SJCRH30 (cell line): ENCODE data around the gene UBAC2. TPM values are rescaled to one million over a fixed set of nuclear protein-coding genes. Genes with fewer than 3 reads are reported as not detected.
A peak's percentile ranks its signal among the peaks of the same experiment; 100 is the strongest.

Experiments
- DNase-seq, 2 experiments: peaks; one replicate each; pipeline ENCODE4 v3.0.0-alpha.2; 2015 to 2020
- H3K27ac ChIP-seq: fragments of 250-450 bp; sonication (Bioruptor Pico); 2 replicates; pipeline ENCODE4 v1.5.1; 2020; ENCODE audit warnings: mild to moderate bottlenecking, moderate library complexity
- H3K27me3 ChIP-seq: fragments of 250-450 bp; sonication (Bioruptor Pico); 2 replicates; pipeline ENCODE4 v1.5.1; 2020; ENCODE audit warnings: mild to moderate bottlenecking, moderate library complexity
- H3K36me3 ChIP-seq: fragments of 250-450 bp; sonication (Bioruptor Pico); 2 replicates; pipeline ENCODE4 v1.5.1; 2020; ENCODE audit warnings: mild to moderate bottlenecking, moderate library complexity
- H3K4me1 ChIP-seq: fragments of 250-450 bp; sonication (Bioruptor Pico); 2 replicates; pipeline ENCODE4 v1.5.1; 2020; ENCODE audit warnings: mild to moderate bottlenecking, moderate library complexity
- H3K4me3 ChIP-seq: fragments of 250-450 bp; sonication (Bioruptor Pico); 2 replicates; pipeline ENCODE4 v1.5.1; 2020; ENCODE audit warnings: mild to moderate bottlenecking, moderate library complexity
- H3K9me3 ChIP-seq: fragments of 250-450 bp; sonication (Bioruptor Pico); replicated peaks from 2 replicates; pipeline ENCODE4 v1.5.1; 2020; ENCODE audit warnings: mild to moderate bottlenecking, moderate library complexity
- total RNA-seq: library from RNA; depleted of rRNA; stranded (reverse); fragments of >200 nt; shearing (Covaris generic); gene quantifications from 2 replicates; pipeline ENCODE4 v1.2.3, GENCODE V29; 2014

The UBAC2 gene
- total RNA-seq, 1 experiment from 2014 or later: 55.6 TPM

- Histone ChIP-seq H3K27ac (no peak overlapping the region), H3K4me3 (no peak overlapping the region), H3K36me3 (0 out of 2 replicates have a peak, but pooled peaks cover 3% of the 10 kb centered on the region), H3K4me1 (no peaks in the 10 kb centered on the region), H3K27me3 (no peaks in the 10 kb centered on the region), H3K9me3 (no peaks in the 10 kb centered on the region)
- DNase-seq: no peak
Measured at GRCh38 chr13:99289271-99289670, 88.6 kb downstream of the UBAC2 start.

- H3K36me3 ChIP-seq: 0 out of 2 replicates have a peak, but pooled peaks cover 3% of the 10 kb centered on the region
- DNase-seq: no peak
Measured at GRCh38 chr13:99289674-99290337, 89.2 kb downstream of the UBAC2 start.

GRCh38 chr13:99290894-99291293, 90.2 kb downstream of the UBAC2 start:
- H3K4me3 ChIP-seq: no peak overlapping the region
- no peak overlapping the region for H3K27ac ChIP-seq
- DNase-seq: no peak
- H3K4me1 ChIP-seq: no peaks in the 10 kb centered on the region
- H3K36me3 ChIP-seq: 0 out of 2 replicates have a peak, but pooled peaks cover 3% of the 10 kb centered on the region
- H3K27me3 ChIP-seq: no peaks in the 10 kb centered on the region
- H3K9me3 ChIP-seq: no peaks in the 10 kb centered on the region

More at GRCh38 chr13:99289674-99290337, 89.2 kb downstream of the UBAC2 start:
- Histone ChIP-seq H3K4me1 (no peaks in the 10 kb centered on the region), H3K27me3 (no peaks in the 10 kb centered on the region), H3K27ac (no peak overlapping the region), H3K9me3 (no peaks in the 10 kb centered on the region), H3K4me3 (no peak overlapping the region)

GRCh38 chr13:99293178-99293577, 92.5 kb downstream of the UBAC2 start:
- H3K9me3 ChIP-seq: no peaks in the 10 kb centered on the region
- H3K4me1 ChIP-seq: no peaks in the 10 kb centered on the region; the same call in 1 of the 2 replicates
- no peak overlapping the region for H3K27ac ChIP-seq
- no peak for DNase-seq
- H3K36me3 ChIP-seq: no peaks in the 10 kb centered on the region
- H3K4me3 ChIP-seq: no peak overlapping the region
- no peaks in the 10 kb centered on the region for H3K27me3 ChIP-seq

- Histone ChIP-seq H3K9me3 (no peaks in the 10 kb centered on the region), H3K27ac (no peak overlapping the region), H3K4me3 (no peak overlapping the region), H3K27me3 (no peaks in the 10 kb centered on the region), H3K36me3 (no peaks in the 10 kb centered on the region), H3K4me1 (no peaks in the 10 kb centered on the region; the same call in 1 of the 2 replicates)
- DNase-seq: no peak
Measured at GRCh38 chr13:99294198-99294597, 93.5 kb downstream of the UBAC2 start.

GRCh38 chr13:99294958-99295357, 94.3 kb downstream of the UBAC2 start:
- no peaks in the 10 kb centered on the region for H3K9me3 ChIP-seq
- H3K27ac ChIP-seq: no peak overlapping the region
- H3K36me3 ChIP-seq: no peaks in the 10 kb centered on the region
- no peaks in the 10 kb centered on the region; the same call in 1 of the 2 replicates for H3K4me1 ChIP-seq
- DNase-seq: no peak
- no peaks in the 10 kb centered on the region for H3K27me3 ChIP-seq
- H3K4me3 ChIP-seq: no peak overlapping the region

- DNase-seq: no peak
- Histone ChIP-seq H3K36me3 (no peaks in the 10 kb centered on the region), H3K27ac (no peak overlapping the region)
Measured at GRCh38 chr13:99295488-99296252, 95.0 kb downstream of the UBAC2 start.

GRCh38 chr13:99296398-99296797, 95.7 kb downstream of the UBAC2 start:
- Histone ChIP-seq H3K27me3 (no peaks in the 10 kb centered on the region), H3K4me3 (no peak overlapping the region), H3K4me1 (no peaks in the 10 kb centered on the region; the same call in 1 of the 2 replicates), H3K36me3 (no peaks in the 10 kb centered on the region), H3K27ac (no peak overlapping the region), H3K9me3 (no peaks in the 10 kb centered on the region)
- no peak for DNase-seq

More at GRCh38 chr13:99295488-99296252, 95.0 kb downstream of the UBAC2 start:
- H3K9me3 ChIP-seq: no peaks in the 10 kb centered on the region
- H3K27me3 ChIP-seq: no peaks in the 10 kb centered on the region
- no peak overlapping the region for H3K4me3 ChIP-seq
- no peaks in the 10 kb centered on the region; the same call in 1 of the 2 replicates for H3K4me1 ChIP-seq

GRCh38 chr13:99297331-99297730, 96.7 kb downstream of the UBAC2 start:
- no peak for DNase-seq
- Histone ChIP-seq H3K36me3 (no peaks in the 10 kb centered on the region), H3K27me3 (no peaks in the 10 kb centered on the region), H3K4me3 (no peak overlapping the region), H3K4me1 (no peaks in the 10 kb centered on the region; the same call in 1 of the 2 replicates), H3K9me3 (no peaks in the 10 kb centered on the region), H3K27ac (no peak overlapping the region)

GRCh38 chr13:99298056-99298455, 97.4 kb downstream of the UBAC2 start:
- no peak for DNase-seq
- no peaks in the 10 kb centered on the region for H3K27me3 ChIP-seq
- H3K27ac ChIP-seq: no peak overlapping the region
- H3K9me3 ChIP-seq: no peaks in the 10 kb centered on the region
- H3K4me3 ChIP-seq: no peak overlapping the region
- H3K36me3 ChIP-seq: no peaks in the 10 kb centered on the region
- no peaks in the 10 kb centered on the region; the same call in 1 of the 2 replicates for H3K4me1 ChIP-seq

- Histone ChIP-seq H3K27me3 (no peaks in the 10 kb centered on the region), H3K27ac (no peak overlapping the region), H3K4me3 (no peak overlapping the region), H3K4me1 (no peaks in the 10 kb centered on the region; the same call in 1 of the 2 replicates), H3K9me3 (no peaks in the 10 kb centered on the region), H3K36me3 (no peaks in the 10 kb centered on the region)
- DNase-seq: no peak
Measured at GRCh38 chr13:99299256-99299919, 98.7 kb downstream of the UBAC2 start.

GRCh38 chr13:99299920-99300341, 99.3 kb downstream of the UBAC2 start:
- Histone ChIP-seq H3K27ac (no peak overlapping the region), H3K4me1 (no peaks in the 10 kb centered on the region; the same call in 1 of the 2 replicates), H3K27me3 (no peaks in the 10 kb centered on the region), H3K9me3 (no peaks in the 10 kb centered on the region), H3K4me3 (no peak overlapping the region), H3K36me3 (no peaks in the 10 kb centered on the region)
- DNase-seq: peak; percentile 8 to 51

GRCh38 chr13:99301056-99301838, 100.6 kb downstream of the UBAC2 start:
- no peak for DNase-seq
- H3K9me3 ChIP-seq: no peaks in the 10 kb centered on the region
- H3K27ac ChIP-seq: no peak overlapping the region
- H3K4me3 ChIP-seq: no peak overlapping the region
- H3K27me3 ChIP-seq: no peaks in the 10 kb centered on the region
- H3K4me1 ChIP-seq: no peaks in the 10 kb centered on the region; the same call in 1 of the 2 replicates
- no peaks in the 10 kb centered on the region for H3K36me3 ChIP-seq

GRCh38 chr13:99301913-99302636, 101.4 kb downstream of the UBAC2 start:
- no peaks in the 10 kb centered on the region for H3K9me3 ChIP-seq
- no peak overlapping the region for H3K4me3 ChIP-seq
- no peaks in the 10 kb centered on the region; the same call in 1 of the 2 replicates for H3K4me1 ChIP-seq
- H3K27ac ChIP-seq: no peak overlapping the region
- H3K36me3 ChIP-seq: no peaks in the 10 kb centered on the region
- no peaks in the 10 kb centered on the region for H3K27me3 ChIP-seq
- no peak for DNase-seq
